HG03159 (cell line): Measurements from ENCODE around the gene SLC45A3.

ENCODE experiments used
- ATAC-seq: cut with Tn5 transposase; IDR thresholded peaks from one replicate; pipeline ENCODE4 v1.9.1; 2021; ENCODE audit warnings: mild to moderate bottlenecking, moderate library complexity; ENCODE audit not compliant: unreplicated experiment

The SLC45A3 gene

DNA sequence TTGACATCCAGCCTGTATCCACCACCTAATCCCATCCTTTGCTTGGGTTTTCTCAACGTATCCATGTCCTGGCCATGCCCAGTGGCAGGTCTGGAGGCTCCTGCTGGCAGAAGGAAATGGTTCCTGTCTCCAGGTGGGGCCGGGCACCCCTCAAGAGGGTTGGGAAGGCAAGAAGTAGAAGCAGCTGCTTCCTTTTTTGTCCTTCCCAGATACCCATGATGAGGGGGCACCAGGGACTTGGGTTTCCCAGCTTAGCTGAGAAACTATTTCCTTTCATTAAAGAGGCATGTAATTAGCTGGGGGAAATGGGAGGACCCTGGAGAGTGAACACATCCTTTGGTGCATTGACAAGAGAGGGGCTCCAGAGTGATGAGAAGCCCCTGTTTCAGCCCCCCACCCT, 21.1 kb upstream of the SLC45A3 start:
- ATAC-seq = no peak

DNA sequence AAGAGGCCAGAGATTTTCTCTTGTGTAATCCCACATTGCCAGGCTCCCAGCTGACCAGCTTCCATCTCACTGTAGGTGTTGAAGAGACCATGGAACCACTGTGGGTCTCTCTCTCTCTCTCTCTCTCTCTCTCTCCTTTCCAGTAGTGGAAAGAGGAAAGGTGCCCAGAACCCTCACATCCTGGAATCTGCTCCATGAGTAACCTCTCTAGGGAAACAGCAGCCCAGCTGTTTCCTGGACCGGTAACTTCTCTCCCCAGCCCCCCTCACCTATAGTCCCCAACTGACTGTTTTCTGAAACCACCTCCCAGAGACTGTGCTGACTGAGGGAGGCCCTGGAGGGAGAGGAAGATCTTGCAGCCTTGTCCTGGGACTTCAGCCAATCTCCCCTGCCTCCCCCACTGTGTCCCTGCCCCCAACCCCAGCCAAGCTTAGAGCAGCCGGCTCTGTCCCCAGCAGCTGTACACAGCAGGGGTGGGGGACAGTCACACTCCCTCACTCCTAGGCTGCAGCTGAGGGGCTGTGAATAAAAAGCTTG, 20.6 kb upstream of the SLC45A3 start:
- no peak for ATAC-seq

DNA sequence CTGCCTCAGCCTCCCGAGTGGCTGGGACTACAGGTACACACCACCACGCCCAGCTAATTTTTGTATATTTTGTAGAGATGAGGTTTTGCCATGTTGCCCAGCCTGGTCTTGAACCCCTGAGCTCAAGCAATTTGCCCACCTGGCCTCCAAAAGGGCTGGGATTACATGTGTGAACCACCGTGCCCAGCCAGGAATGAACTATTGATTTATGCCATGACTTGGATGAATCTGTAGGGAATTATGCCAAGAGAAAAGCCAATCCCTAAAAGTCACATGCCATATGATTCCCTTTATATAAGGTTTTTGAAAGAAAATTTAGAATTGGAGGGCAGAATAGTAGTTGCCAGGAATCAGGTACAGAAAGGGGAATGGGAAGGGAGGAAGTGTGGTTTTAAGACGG, 19.1 kb upstream of the SLC45A3 start:
- ATAC-seq = no peak

DNA sequence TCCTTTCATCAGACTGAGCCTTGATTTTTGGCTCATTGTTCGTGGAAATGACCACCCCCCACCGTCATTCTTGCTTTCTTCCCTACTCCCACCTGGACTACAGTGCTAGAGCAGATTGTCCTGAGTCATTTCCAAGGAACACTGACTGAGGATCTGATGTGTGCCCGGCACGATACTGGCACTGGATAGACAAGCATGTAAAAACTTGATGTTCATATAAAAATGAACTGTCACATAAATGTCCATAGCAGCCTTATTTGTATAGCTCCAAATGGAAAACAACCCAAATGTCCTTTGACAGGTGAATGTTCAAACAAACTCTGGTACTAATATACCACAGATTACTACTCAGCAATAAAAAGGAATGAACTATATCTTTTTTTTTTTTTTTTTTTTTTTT, 18.6 kb upstream of the SLC45A3 start:
- ATAC-seq = no peak

DNA sequence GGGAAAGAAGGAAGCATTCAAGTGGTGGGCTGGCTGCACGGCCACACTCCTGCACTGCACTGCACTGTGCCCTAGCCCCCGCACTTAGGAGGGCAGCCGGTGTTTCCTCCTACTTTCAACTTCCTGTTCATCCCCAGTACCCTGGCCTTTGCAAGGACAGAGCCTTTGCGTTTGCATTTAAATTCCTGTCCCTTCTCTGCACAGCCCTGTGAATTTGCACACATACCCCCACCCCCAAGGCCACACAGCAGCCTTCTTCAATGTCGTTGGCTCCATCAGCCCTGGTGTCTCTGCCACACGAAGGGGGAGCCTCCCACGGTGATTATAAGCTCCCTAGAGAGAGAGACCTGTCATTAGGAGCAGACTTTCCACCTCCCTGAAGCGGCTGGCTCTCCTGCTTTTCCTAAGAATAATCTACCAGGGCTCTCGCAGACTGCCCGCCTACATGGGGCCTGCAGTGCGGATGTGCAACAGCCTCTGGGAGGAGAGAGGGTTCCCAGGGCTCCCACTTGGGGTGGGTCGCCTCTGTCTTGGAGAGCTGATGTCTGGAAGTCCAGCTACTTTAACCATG, 13.2 kb upstream of the SLC45A3 start:
- no peak for ATAC-seq

DNA sequence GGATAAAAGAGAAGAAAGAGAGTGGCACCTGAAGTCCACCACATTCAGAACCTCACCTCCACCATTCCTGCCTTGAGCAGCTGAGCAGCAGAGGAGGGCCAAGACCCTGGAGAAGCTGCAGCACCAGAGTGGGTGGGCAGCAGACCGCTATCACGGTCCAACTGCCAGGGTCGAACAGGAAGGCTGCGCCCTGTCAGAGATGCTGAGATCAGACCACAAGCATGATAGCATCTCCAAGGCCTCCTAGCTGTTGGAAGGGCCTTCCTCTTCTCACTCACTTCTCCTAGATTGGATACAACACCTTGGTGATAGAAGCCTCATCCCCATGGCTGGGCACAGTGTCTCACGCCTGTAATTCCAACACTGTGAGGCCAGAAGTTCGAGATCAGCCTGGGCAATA, 12.1 kb upstream of the SLC45A3 start:
- no peak for ATAC-seq

DNA sequence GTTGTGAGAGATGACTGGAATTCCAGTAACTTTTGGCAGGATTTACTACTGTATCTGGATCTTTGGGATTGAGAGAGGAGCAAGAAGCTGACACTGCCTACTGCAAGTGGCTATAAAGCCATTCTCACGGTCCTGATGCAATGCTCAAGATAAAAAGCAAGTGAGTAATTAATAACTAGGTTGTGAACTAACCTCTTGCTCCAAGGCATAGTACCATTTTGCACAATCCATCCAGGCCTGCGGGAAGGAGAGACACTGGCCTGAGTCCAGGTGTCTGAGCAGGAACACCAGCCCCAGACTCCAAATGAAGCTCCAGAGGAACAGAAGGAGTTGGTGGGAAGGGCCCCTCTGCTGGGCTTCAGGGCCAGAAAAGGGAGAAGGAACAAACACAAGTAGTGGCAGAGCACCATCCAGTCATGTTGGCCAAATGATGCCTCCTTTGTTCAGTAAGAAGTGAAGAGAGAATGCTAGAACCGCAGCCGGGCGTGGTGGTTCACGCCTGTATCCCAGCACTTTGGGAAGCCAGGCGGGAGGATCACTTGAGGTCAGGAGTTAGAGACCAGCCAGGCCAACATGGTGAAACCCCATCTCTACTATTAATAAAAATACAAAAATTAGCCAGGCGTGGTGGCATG, 9.9 kb upstream of the SLC45A3 start:
- ATAC-seq = no peak

DNA sequence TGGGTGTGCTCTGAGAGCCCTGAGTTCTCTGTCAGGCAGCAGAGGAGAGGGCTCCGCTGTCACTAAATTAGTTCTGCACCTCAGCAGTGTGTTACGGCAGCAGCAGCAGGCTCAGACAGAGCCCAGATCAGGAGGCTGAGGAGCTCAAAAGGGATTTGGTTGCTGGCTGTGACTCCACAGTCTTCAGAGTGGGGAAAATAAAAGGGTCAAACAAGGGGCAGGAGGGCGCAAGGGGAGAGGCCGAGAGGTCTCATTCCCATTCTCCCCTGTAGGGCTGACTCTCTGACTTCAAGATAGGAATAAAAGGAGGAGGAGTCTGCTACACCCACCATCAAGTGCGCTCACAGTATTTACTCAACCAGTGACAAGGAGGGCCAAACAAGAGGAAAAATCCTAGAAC, 9.2 kb upstream of the SLC45A3 start:
- no peak for ATAC-seq

DNA sequence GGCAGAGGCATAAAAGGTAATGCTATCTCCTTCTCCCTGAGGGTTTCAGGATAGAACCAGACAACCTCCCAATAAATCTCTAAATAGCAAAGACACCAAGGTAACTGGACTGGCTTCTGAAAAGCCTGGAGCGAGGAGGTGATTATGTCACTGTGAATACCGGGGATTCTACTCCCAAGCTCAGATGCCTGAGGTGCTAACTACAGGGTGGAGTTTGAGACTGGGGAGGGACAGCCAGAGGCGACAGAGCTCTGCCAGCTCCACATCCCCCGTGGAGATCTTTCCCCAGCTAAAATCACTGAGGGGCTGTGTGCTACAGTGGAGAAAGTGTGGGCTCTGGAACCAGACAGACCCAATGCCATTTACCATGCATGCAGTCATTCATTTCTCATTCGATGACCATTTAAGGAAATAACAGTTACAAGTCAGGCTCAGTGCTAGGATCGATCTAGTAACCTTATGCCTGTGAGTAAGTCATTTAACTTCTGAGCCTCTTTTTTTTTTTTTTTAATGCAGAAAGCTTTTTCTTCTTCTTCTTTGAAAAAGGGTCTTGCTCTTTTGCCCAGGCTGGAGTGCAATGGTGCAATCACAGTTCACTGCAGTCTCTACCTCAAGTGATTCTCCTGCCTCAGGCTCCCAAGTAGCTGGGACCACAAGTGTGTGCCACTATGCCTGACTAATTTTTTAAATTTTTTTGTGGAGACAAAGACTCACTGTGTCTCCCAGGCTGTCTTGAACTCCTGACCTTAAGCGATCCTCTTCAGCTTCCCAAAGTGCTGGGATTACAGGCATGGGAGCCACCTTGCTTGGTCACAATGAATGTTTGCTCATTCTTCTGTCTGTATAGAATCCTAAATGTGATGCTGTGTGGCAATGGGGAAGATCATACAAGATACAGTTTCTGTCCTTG, 8.1 kb upstream of the SLC45A3 start:
- no peak for ATAC-seq

DNA sequence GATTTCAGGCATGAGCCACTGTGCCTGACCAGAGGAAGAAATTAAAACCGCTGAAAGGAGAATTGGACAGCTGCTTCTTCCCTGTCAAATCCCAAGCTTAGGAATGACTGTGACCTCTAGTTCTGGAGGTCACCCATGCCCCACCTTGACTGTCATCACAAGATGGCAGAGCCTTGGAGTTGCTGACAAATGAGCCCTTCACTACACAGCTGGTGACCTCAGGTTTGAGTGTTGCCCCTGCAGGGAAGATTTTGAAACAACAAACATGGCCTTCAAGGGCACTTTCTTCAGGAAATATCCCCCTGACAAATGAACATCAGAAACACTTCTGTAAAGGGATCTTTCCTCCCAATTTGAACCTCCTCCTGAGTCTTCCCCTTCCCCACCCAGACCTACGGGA, 6.9 kb upstream of the SLC45A3 start:
- ATAC-seq = no peak

DNA sequence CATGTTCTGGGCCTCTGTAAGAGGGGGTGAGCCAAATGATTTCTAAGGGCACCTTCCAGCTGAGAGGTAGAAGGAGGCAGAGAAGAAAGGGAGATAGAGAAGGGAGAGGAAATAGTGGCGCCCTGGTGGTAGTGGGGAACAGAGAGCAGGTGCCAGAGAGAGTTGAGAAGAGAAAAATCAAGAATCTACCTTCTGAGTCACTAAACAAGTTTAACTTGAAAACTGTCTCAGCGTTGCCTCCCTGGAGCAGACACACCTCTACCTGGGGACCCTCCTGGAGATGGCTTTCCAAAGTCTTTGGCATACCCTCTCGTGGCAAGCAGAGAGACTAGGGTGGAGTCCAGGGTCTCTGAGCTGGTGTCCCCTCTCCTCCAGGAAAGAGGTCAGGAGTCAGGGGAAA, 1.1 kb upstream of the SLC45A3 start:
- ATAC-seq = no peak

DNA sequence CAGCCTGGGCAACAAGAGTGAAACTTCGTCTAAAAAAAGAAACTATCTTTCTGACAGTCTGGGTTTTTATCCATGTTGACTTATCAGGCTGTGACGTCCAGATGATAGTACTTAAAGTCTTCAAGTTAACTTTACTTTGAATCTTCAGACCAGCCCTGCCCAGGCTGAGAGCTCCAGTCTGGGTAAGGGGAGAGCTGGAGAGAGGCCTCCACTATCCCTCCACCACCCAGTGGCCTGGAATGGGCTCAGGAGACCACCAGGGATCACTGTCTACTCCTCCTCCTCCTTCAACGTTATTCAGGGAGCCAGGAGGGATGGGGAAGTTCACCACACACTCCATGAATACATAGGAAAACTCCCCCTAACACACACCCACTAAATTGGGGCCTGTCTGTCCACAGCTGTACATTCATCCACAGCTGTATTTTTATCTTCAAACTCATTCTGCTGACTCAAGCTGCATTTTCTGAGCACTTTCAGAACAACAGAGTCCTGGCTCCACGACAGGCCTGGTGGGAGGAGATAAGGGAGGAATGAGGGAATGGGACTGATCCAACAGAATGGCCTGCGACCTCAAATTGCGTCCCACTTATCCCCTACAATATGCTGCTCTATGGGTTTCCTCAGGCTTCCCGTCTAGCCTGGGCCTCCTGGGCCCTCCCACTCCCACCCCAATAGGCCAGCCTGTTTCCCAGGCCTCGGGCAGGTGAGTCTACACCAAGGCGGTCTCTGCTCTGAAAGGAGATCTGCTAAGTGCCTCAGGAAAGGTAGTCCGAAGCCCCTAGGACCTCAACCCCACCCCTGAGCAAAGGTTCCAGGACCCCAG, 1.8 kb downstream of the SLC45A3 start:
- no peak for ATAC-seq

DNA sequence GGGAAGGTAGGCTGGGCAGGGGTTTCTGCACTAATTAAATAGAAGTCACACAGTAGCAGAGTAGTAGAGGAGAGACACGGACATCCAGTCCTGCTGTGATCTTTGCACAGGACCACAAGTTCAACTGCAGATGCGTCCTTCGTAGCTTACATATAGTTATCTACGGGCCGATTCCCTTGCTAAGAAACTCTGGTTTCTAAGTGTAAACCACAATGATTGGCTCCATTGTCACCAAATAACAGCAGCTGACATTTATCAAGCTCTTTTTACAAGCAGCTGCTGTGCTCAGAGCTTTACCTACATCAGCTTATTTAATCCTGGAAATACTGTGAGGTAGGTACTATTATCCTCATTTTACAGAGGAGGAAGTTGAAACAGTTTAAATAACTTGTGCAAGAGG, 3.1 kb downstream of the SLC45A3 start:
- ATAC-seq = no peak

DNA sequence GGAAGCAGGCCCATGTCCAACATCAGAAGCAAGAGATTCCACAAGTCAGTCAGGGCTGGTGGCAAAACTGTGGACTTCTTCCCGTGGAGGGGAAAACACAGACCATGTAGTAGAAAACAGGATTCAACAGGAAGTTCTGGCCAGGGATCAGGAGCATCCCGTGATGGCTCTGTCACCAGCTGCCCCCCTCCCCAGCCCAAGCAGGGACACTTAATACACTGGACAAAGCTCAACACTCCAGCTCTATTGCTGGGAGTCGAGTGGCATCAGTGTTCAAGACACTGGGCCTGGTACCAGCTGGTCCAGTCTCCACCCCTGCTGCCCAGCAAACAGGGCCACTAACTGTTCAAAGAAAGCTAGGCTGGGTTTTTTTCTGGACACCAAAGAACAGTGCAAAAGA, 3.7 kb downstream of the SLC45A3 start:
- ATAC-seq = no peak

DNA sequence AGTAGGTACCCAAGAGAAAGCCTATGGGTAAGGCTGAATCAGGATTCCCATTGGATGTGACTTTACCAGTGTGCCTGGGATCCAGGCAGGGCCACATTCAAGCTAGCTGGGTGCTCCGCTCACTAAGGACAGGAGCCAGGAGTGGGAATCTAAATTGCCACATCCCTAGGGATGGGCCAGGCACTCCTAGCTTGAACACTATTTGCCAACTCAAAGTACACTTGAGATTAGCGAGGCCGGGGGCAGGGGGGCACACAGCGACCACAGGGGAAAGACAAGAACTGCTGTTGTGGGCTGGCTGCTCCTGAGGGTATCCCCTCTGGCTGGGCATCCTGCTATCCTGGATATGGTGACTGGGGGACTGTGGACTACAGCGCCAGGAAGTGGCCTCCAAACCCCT, 4.3 kb downstream of the SLC45A3 start:
- ATAC-seq = no peak

DNA sequence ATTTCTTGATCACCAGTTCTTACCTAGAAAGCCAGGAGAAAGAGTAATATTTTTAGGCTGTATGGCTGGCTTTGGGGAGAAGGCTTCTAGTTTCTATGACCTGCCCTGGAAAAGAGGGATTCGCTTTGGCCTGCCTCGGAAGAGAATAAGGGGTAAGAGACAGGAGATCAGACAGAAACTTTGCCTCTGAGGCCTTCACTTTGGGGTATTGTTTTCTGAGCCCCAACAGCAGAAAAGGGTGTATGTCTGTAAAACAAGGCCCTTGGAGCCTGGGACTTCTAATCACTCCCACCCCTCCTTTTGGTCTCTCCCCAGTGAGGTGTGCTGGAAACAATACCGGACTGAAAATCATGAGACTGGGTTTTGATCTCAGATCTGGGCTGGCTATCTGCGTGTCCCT, 5.1 kb downstream of the SLC45A3 start:
- ATAC-seq = no peak

DNA sequence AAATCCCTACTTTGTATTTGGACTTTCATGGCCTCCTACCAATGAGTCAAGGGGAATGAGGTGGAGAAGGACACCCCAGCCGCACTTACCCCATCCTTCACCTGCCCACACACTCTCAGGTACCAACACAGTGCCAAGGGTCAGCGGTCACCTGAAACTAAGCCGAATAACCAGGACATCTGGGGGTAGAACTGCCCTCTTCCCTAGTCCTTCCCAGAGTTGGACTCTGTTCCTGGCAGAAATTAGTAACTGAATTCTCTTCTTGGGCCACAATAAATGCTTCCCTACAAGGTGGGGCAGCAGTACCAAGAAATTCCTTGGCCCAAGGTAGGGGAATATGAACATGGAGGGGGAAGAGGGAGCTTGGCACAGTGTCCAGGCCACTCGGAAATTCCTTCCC, 7.3 kb downstream of the SLC45A3 start:
- no peak for ATAC-seq

DNA sequence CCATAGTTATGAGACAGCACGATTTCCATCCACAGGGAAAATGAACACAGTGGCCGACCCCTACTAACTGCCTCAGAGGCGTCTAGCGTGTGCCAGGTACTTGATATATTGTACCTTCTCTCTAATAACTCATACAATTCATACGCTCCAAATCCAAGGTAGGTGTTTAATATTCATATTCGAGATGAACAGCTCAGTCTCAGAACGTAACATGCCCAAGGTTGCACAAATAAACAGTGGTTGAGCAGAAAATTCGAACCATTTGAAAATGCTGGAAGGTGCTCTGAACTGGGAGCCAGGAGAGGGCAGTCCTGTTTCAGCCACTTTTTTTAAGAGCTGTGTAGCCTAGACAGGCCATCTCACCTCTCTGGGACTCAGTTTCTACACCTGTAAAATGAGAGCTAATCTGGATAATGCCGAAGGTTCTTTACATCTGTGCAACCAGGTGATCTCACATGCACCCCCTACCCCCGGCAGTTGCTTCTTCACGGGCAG, 7.9 kb downstream of the SLC45A3 start:
- ATAC-seq = no peak

DNA sequence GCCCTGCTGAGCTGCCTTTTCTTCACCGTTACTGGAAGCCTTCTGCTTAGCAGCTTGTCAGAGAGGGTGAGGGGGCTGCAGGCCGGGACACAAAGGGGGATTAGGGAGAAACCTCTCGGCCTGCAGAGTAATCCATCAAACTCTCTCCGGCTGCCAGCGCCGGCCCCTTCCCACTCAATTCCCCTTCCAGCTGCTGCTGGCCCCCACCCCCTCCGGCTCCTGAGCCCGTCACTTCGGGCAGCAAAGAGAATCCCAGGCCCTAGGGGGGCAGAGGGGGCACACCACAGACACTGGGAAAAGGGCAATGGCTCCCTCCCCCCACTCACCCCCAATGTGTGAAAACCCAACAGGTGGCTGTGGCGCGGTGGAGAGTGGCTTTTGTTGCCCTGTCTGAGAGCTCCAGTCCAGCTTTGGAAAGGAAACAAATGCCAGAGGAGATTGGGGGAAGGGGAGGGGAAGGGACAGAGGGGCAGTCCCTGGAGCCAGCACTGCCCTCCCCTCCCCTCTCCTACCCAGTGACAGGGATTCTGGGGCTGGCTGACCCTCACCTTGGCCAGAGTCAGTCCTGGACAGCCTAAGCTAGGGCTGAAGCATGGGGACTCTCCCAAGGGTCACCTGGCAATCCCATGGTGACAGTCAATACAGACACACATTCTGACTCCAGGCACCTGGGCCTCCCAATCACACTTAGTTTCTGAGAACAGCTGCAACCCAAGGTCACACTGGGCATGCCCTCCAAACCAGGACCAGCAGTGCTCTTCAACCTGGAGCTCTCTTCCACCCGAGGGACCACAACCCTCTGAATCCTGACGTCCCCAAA, 9.5 kb downstream of the SLC45A3 start:
- no peak for ATAC-seq

DNA sequence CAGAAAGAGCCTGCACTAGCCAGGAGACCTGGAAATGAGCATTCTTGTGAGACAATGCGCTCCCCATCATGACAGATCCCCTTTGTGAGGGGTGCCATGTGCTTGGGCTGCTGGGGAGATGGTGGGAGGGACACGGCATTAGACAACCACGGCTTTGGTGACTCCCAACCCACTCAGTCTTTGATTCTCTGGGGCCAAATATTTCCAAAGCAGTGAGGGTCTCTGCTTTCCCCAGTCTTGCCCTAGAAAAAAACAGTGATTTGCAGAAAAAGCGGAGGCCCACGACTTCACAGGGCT, 10.2 kb downstream of the SLC45A3 start:
- no peak for ATAC-seq
